ENCODE results near the gene ENHO.

DNA sequence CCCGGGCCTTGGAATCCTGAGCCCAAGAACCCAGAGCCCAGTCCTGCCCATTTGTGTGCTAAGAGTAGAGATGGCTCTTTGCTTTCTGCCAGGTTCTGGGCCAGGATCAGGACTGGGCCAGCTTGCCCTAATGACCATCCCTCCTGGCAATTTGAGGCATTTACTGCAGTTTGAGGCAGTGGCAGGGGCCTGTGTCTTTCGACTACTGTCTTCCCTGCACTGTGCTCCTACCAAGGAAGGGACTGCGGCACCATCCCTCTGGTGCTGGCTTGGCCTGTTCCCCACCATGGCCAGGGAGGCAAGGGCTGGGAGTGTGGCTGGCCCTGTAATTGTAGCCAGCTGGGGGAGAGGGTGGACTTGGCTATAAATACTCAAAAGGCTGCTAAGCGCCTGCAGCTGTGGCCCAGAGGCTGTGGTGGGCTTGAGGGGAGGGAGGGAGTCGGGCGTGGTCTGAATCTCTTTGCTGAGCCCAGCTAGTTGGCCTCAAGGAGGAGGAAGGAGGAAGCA lies 4.6 kb downstream of the ENHO start:
- TF ChIP-seq, protein P1, sequence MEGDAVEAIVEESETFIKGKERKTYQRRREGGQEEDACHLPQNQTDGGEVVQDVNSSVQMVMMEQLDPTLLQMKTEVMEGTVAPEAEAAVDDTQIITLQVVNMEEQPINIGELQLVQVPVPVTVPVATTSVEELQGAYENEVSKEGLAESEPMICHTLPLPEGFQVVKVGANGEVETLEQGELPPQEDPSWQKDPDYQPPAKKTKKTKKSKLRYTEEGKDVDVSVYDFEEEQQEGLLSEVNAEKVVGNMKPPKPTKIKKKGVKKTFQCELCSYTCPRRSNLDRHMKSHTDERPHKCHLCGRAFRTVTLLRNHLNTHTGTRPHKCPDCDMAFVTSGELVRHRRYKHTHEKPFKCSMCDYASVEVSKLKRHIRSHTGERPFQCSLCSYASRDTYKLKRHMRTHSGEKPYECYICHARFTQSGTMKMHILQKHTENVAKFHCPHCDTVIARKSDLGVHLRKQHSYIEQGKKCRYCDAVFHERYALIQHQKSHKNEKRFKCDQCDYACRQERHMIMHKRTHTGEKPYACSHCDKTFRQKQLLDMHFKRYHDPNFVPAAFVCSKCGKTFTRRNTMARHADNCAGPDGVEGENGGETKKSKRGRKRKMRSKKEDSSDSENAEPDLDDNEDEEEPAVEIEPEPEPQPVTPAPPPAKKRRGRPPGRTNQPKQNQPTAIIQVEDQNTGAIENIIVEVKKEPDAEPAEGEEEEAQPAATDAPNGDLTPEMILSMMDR (IDR thresholded peaks at IDR 0.05 in 2 of 3, conservative IDR thresholded peaks at IDR 0.05 in 1 of 3; ENCODE audit: control insufficient read depth in 2 of 3, extremely low read depth in 1 of 3, insufficient read depth in 1 of 3, low read depth in 3 of 3, low read length in 3 of 3) = no peak
- TF ChIP-seq LARP7 (IDR thresholded peaks at IDR 0.05) = no peak
- TF ChIP-seq HCFC1 (IDR thresholded peaks at IDR 0.05; ENCODE audit: low read length) = no peak
- TF ChIP-seq ZBTB11 (CRISPR knock-in tag; IDR thresholded peaks at IDR 0.05) = no peak
- TF ChIP-seq POLR2A (IDR thresholded peaks at IDR 0.05; ENCODE audit: low read depth, low read length) = no peak
- TF ChIP-seq ZZZ3 (IDR thresholded peaks at IDR 0.05; ENCODE audit: control insufficient read depth, insufficient read length, low read depth) = no peak
- TF ChIP-seq CEBPB (IDR thresholded peaks at IDR 0.05; ENCODE audit: borderline replicate concordance in 1 of 2, low read depth in 2 of 2, low read length in 2 of 2) = no peak
- TF ChIP-seq ATF3 (IDR thresholded peaks at IDR 0.05; ENCODE audit: borderline replicate concordance, extremely low read depth, low read depth, low read length) = no peak

Measured in GM12878 (cell line).